OCI-LY1 (cell line): ENCODE data around the gene MARF1.

ENCODE experiments used
- H2AFZ ChIP-seq: fragments of 200-600 bp; sonication (generic), shearing (Covaris generic); 2 replicates; pipeline ENCODE4 v1.6.0; 2014; ENCODE audit warnings: antibody characterized with exemption, mild to moderate bottlenecking, low read length
- H3F3A ChIP-seq: fragments of 200-600 bp; sonication (generic), shearing (Covaris generic); 2 replicates; pipeline ENCODE4 v1.6.0; 2014; ENCODE audit warnings: mild to moderate bottlenecking, antibody characterized with exemption, low read length, moderate library complexity; ENCODE audit not compliant: insufficient read depth
- H3K27ac ChIP-seq: fragments of 200-600 bp; sonication (generic); 2 replicates; pipeline ENCODE4 v1.5.1; 2014; ENCODE audit warnings: low read length, mixed run types, mild to moderate bottlenecking, low read depth; ENCODE audit not compliant: poor library complexity, severe bottlenecking
- H3K27me3 ChIP-seq: fragments of 200-600 bp; sonication (generic); 2 replicates; pipeline ENCODE4 v1.6.0; 2014; ENCODE audit warnings: antibody characterized with exemption, mild to moderate bottlenecking, low read length, moderate library complexity; ENCODE audit not compliant: insufficient read depth
- H3K36me3 ChIP-seq: fragments of 200-600 bp; sonication (generic); 2 replicates; pipeline ENCODE4 v1.6.1; 2014; ENCODE audit warnings: mild to moderate bottlenecking, antibody characterized with exemption, low read length, moderate library complexity, mixed read lengths; ENCODE audit not compliant: insufficient read depth
- H3K4me1 ChIP-seq: fragments of 200-600 bp; sonication (generic); 2 replicates; pipeline ENCODE4 v1.5.1; 2014; ENCODE audit warnings: mild to moderate bottlenecking, low read length, moderate library complexity; ENCODE audit not compliant: insufficient read depth, severe bottlenecking
- H3K4me2 ChIP-seq: fragments of 200-600 bp; sonication (generic), shearing (Covaris generic); 2 replicates; pipeline ENCODE4 v1.6.1; 2014; ENCODE audit warnings: low read length
- H3K4me3 ChIP-seq: fragments of 200-600 bp; sonication (generic); 2 replicates; pipeline ENCODE4 v1.5.1; 2014; ENCODE audit warnings: low read length, low read depth, mild to moderate bottlenecking, mixed read lengths; ENCODE audit not compliant: poor library complexity, severe bottlenecking
- H3K79me2 ChIP-seq: fragments of 200-600 bp; shearing (Covaris generic); 2 replicates; pipeline ENCODE4 v1.6.1; 2016; ENCODE audit warnings: mixed run types, low read length, mixed read lengths; ENCODE audit not compliant: insufficient read depth
- H3K9ac ChIP-seq: fragments of 200-600 bp; sonication (generic), shearing (Covaris generic); 2 replicates; pipeline ENCODE4 v1.6.1; 2014; ENCODE audit warnings: mild to moderate bottlenecking, low read length, mixed read lengths
- H3K9me2 ChIP-seq: fragments of 200-600 bp; sonication (generic), shearing (Covaris generic); 2 replicates; pipeline ENCODE4 v1.6.1; 2014; ENCODE audit warnings: low read depth, mild to moderate bottlenecking, low read length, mixed read lengths
- H3K9me3 ChIP-seq: fragments of 200-600 bp; shearing (Covaris generic); 2 replicates; pipeline ENCODE4 v1.6.1; 2014; ENCODE audit warnings: low read length, mixed read lengths
- H4K20me1 ChIP-seq: fragments of 200-600 bp; sonication (generic), shearing (Covaris generic); 2 replicates; pipeline ENCODE4 v1.6.0; 2016; ENCODE audit warnings: mild to moderate bottlenecking, low read length; ENCODE audit not compliant: insufficient read depth
- CTCF ChIP-seq: fragments of 200-600 bp; sonication (generic), shearing (Covaris generic); IDR thresholded peaks from 2 replicates; pipeline ENCODE4 v1.5.1; 2017; ENCODE audit warnings: mild to moderate bottlenecking, antibody characterized with exemption, low read length, moderate library complexity, mixed read lengths
- EZH2 ChIP-seq: fragments of 200-600 bp; sonication (generic), shearing (Covaris generic); IDR thresholded peaks from 2 replicates; pipeline ENCODE4 v1.8.0; 2017; ENCODE audit warnings: borderline replicate concordance, mixed run types, mild to moderate bottlenecking, antibody characterized with exemption, low read length, moderate library complexity, mixed read lengths

The MARF1 gene

DNA sequence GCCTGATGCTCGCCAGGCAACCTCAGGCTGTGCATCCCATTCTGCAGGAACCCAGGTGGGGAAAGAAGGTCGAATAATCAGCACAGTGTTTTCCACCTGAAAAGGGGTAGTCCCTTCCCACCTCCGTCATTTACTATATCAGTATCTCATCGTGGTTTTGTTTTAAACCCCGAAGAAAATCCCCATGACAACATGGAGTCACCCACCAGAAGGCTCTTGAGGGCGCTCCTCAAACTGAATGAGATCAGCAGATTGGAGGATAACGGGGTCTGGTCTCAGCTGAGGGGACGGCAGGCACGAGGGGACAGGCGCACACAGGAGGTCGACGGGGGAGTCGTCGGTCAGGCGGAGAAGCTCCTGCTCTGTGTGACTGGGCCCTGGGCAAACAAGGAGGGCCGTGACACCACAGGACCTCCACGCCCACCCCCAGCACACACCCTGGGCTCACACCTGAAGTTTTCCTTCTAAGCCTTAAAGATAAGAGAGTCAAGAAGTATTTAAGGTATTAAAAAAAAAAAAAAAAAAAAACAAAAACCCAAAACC, 44.2 kb downstream of the MARF1 start:
- Histone ChIP-seq H2AFZ (no peak overlapping the region), H3K36me3 (peaks cover 89% of the 10 kb centered on the region), H3K9ac (no peak overlapping the region), H3F3A (no peaks in the 10 kb centered on the region), H3K9me3 (no peaks in the 10 kb centered on the region), H3K79me2 (no peaks in the 10 kb centered on the region), H3K4me1 (peaks cover 7% of the 10 kb centered on the region), H3K27me3 (no peaks in the 10 kb centered on the region), H3K4me3 (no peak overlapping the region), H4K20me1 (no peaks in the 10 kb centered on the region), H3K27ac (no peak overlapping the region), H3K9me2 (no peaks in the 10 kb centered on the region), H3K4me2 (no peak overlapping the region)
- no peak for TF ChIP-seq CTCF

DNA sequence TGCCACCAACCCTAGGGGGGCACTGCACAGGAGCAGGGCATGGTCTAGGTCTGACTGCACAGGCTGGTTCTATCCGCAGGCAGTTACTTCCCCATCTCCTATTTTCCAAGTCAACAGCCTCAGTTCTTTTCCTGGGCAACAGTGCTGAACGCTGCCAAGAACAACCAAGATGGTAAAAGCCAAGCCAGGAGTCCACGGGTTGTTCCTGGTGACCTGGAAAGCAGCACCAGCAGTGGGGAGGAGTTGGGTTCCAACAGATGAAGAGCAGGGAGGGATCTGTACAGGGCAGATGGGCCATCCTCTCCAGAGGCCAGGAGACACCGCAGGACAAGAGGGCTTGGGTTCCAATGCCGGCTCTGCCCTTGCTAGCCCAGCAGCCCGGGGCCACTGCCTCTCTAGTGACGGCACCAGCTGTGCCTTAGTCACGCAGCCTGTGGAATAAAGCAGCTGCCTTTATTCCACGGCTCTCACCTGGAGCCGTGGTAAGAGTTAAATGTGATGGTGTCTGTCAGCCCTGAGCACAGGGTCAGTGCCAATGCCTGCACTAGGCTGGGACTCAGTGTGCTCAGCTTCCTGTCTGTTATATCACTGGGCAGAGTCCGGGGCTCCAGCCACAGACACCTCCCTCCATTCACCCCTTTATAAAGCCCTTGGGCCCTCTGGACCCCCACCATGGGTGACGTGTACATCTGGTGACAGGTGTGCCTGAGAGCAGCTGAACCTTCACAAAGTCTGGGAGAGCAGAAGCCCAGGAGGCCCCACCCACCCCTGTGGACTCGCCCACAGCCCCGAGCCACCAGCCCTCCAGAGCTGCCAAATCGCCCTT, 44.9 kb downstream of the MARF1 start:
- TF ChIP-seq CTCF (no peak), EZH2 (no peak)
- Histone ChIP-seq H3K4me1 (peaks cover 7% of the 10 kb centered on the region), H2AFZ (no peak overlapping the region), H3K4me2 (no peak overlapping the region), H3K9ac (no peak overlapping the region), H3K79me2 (no peaks in the 10 kb centered on the region), H4K20me1 (no peaks in the 10 kb centered on the region), H3K36me3 (peaks cover 82% of the 10 kb centered on the region), H3K9me3 (no peaks in the 10 kb centered on the region), H3K27me3 (no peaks in the 10 kb centered on the region), H3K4me3 (no peak overlapping the region), H3K9me2 (no peaks in the 10 kb centered on the region), H3F3A (no peaks in the 10 kb centered on the region), H3K27ac (no peak overlapping the region)

DNA sequence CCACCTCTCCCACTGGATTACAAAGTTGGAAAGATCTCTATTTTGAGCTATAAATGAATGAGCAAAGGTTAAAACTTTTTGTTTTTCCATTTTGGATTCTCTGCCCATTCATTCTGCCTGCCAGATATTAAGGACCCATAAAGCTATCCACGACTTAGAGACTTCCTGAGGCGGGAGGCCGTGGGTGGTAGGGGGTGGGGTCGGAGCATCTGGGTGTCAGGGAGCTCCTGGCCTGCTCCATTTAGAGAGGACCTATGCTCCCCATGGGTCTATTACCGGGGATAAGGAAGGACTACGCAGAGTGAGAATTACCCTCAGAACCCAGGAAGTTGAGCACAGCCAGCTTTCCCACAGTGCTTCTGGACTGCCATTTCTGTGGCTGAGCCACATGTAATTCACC, 45.8 kb downstream of the MARF1 start:
- Histone ChIP-seq H3K79me2 (no peaks in the 10 kb centered on the region), H3F3A (no peaks in the 10 kb centered on the region), H3K27me3 (no peaks in the 10 kb centered on the region), H3K4me2 (no peak overlapping the region), H3K9me2 (no peaks in the 10 kb centered on the region), H4K20me1 (no peaks in the 10 kb centered on the region), H2AFZ (no peak overlapping the region), H3K9ac (no peak overlapping the region), H3K4me1 (peaks cover 12% of the 10 kb centered on the region), H3K4me3 (no peak overlapping the region), H3K9me3 (no peaks in the 10 kb centered on the region), H3K27ac (no peak overlapping the region), H3K36me3 (peaks cover 73% of the 10 kb centered on the region)
- TF ChIP-seq CTCF (no peak), EZH2 (no peak)
